Measurements from ENCODE around the gene ZFYVE21. TPM values are rescaled to one million over a fixed set of nuclear protein-coding genes. Genes with fewer than 3 reads are reported as not detected.

Gene ZFYVE21
- polyA plus RNA-seq, 1 donor, result 60.5 TPM

GRCh38 chr14:103680491-103681231 lies 34.9 kb upstream of the ZFYVE21 start:
- Histone ChIP-seq H3K4me3 (ENCODE audit: low read length) (no peak overlapping the region), H3K27ac (ENCODE audit: low read length) (no peak overlapping the region)
- WGBS (ENCODE audit: insufficient coverage, low lambda C conversion rate), result 80% methylated on average over 1 of the region's 17 CpGs

GRCh38 chr14:103683139-103683538 lies 32.5 kb upstream of the ZFYVE21 start:
- WGBS (ENCODE audit: insufficient coverage, low lambda C conversion rate), result no CpG with 5 or more reads among the region's 15 CpGs
- no peak for DNase-seq
- H3K27ac ChIP-seq (ENCODE audit: low read length), result no peak overlapping the region
- H3K4me1 ChIP-seq (ENCODE audit: control insufficient read depth, insufficient read depth, low read length), result no peaks in the 10 kb centered on the region
- no peak overlapping the region for H3K4me3 ChIP-seq (ENCODE audit: low read length)
- H3K27me3 ChIP-seq (ENCODE audit: control insufficient read depth, insufficient read depth, low read length), result no peaks in the 10 kb centered on the region
- H3K36me3 ChIP-seq (ENCODE audit: control insufficient read depth, insufficient read depth, low read length), result peaks cover 82% of the 10 kb centered on the region
- no peaks in the 10 kb centered on the region for H3K9me3 ChIP-seq (ENCODE audit: control insufficient read depth, low read depth, low read length)

More at GRCh38 chr14:103680491-103681231, 34.9 kb upstream of the ZFYVE21 start:
- Histone ChIP-seq H3K27me3 (ENCODE audit: control insufficient read depth, insufficient read depth, low read length) (no peaks in the 10 kb centered on the region), H3K9me3 (ENCODE audit: control insufficient read depth, low read depth, low read length) (no peaks in the 10 kb centered on the region), H3K36me3 (ENCODE audit: control insufficient read depth, insufficient read depth, low read length) (peaks cover 88% of the 10 kb centered on the region), H3K4me1 (ENCODE audit: control insufficient read depth, insufficient read depth, low read length) (no peaks in the 10 kb centered on the region)
- no peak for DNase-seq

- no peak for DNase-seq
- 100% methylated on average over 1 of the region's 6 CpGs for WGBS (ENCODE audit: insufficient coverage, low lambda C conversion rate)
- Histone ChIP-seq H3K36me3 (ENCODE audit: control insufficient read depth, insufficient read depth, low read length) (peaks cover 82% of the 10 kb centered on the region), H3K4me1 (ENCODE audit: control insufficient read depth, insufficient read depth, low read length) (no peaks in the 10 kb centered on the region), H3K4me3 (ENCODE audit: low read length) (no peak overlapping the region), H3K27ac (ENCODE audit: low read length) (no peak overlapping the region), H3K27me3 (ENCODE audit: control insufficient read depth, insufficient read depth, low read length) (no peaks in the 10 kb centered on the region), H3K9me3 (ENCODE audit: control insufficient read depth, low read depth, low read length) (no peaks in the 10 kb centered on the region)
These were observed 31.1 kb upstream of the ZFYVE21 start for GRCh38 chr14:103684471-103684870.

- no peak for DNase-seq
- Histone ChIP-seq H3K4me3 (ENCODE audit: low read length) (no peak overlapping the region), H3K36me3 (ENCODE audit: control insufficient read depth, insufficient read depth, low read length) (peaks cover 81% of the 10 kb centered on the region), H3K27ac (ENCODE audit: low read length) (no peak overlapping the region), H3K27me3 (ENCODE audit: control insufficient read depth, insufficient read depth, low read length) (no peaks in the 10 kb centered on the region), H3K9me3 (ENCODE audit: control insufficient read depth, low read depth, low read length) (no peaks in the 10 kb centered on the region), H3K4me1 (ENCODE audit: control insufficient read depth, insufficient read depth, low read length) (no peaks in the 10 kb centered on the region)
- 94% methylated on average over 7 of the region's 15 CpGs for WGBS (ENCODE audit: insufficient coverage, low lambda C conversion rate)
These were observed 30.7 kb upstream of the ZFYVE21 start for GRCh38 chr14:103684871-103685270.

- peaks cover 79% of the 10 kb centered on the region for H3K36me3 ChIP-seq (ENCODE audit: control insufficient read depth, insufficient read depth, low read length)
- 97% methylated on average over 6 of the region's 23 CpGs for WGBS (ENCODE audit: insufficient coverage, low lambda C conversion rate)
- no peaks in the 10 kb centered on the region for H3K27me3 ChIP-seq (ENCODE audit: control insufficient read depth, insufficient read depth, low read length)
- DNase-seq, result no peak
- no peaks in the 10 kb centered on the region for H3K4me1 ChIP-seq (ENCODE audit: control insufficient read depth, insufficient read depth, low read length)
- no peaks in the 10 kb centered on the region for H3K9me3 ChIP-seq (ENCODE audit: control insufficient read depth, low read depth, low read length)
- H3K4me3 ChIP-seq (ENCODE audit: low read length), result no peak overlapping the region
- no peak overlapping the region for H3K27ac ChIP-seq (ENCODE audit: low read length)
These were observed 30.1 kb upstream of the ZFYVE21 start for GRCh38 chr14:103685276-103686211.

- H3K4me1 ChIP-seq (ENCODE audit: control insufficient read depth, insufficient read depth, low read length), result no peaks in the 10 kb centered on the region
- no peak overlapping the region for H3K4me3 ChIP-seq (ENCODE audit: low read length)
- WGBS (ENCODE audit: insufficient coverage, low lambda C conversion rate), result 90% methylated on average over 3 of the region's 19 CpGs
- no peak overlapping the region for H3K27ac ChIP-seq (ENCODE audit: low read length)
- H3K27me3 ChIP-seq (ENCODE audit: control insufficient read depth, insufficient read depth, low read length), result no peaks in the 10 kb centered on the region
- H3K9me3 ChIP-seq (ENCODE audit: control insufficient read depth, low read depth, low read length), result no peaks in the 10 kb centered on the region
- DNase-seq, result no peak
- H3K36me3 ChIP-seq (ENCODE audit: control insufficient read depth, insufficient read depth, low read length), result peaks cover 73% of the 10 kb centered on the region
These were observed 28.7 kb upstream of the ZFYVE21 start for GRCh38 chr14:103686831-103687485.

- Histone ChIP-seq H3K9me3 (ENCODE audit: control insufficient read depth, low read depth, low read length) (no peaks in the 10 kb centered on the region), H3K27ac (ENCODE audit: low read length) (no peak overlapping the region), H3K4me3 (ENCODE audit: low read length) (no peak overlapping the region), H3K4me1 (ENCODE audit: control insufficient read depth, insufficient read depth, low read length) (no peaks in the 10 kb centered on the region), H3K27me3 (ENCODE audit: control insufficient read depth, insufficient read depth, low read length) (no peaks in the 10 kb centered on the region), H3K36me3 (ENCODE audit: control insufficient read depth, insufficient read depth, low read length) (peaks cover 72% of the 10 kb centered on the region)
- DNase-seq, result no peak
- no CpG with 5 or more reads among the region's 4 CpGs for WGBS (ENCODE audit: insufficient coverage, low lambda C conversion rate)
These were observed 27.9 kb upstream of the ZFYVE21 start for GRCh38 chr14:103687712-103688111.

GRCh38 chr14:103688441-103688840 lies 27.2 kb upstream of the ZFYVE21 start:
- Histone ChIP-seq H3K27me3 (ENCODE audit: control insufficient read depth, insufficient read depth, low read length) (no peaks in the 10 kb centered on the region), H3K27ac (ENCODE audit: low read length) (no peak overlapping the region), H3K4me1 (ENCODE audit: control insufficient read depth, insufficient read depth, low read length) (no peaks in the 10 kb centered on the region), H3K9me3 (ENCODE audit: control insufficient read depth, low read depth, low read length) (no peaks in the 10 kb centered on the region), H3K36me3 (ENCODE audit: control insufficient read depth, insufficient read depth, low read length) (peaks cover 72% of the 10 kb centered on the region), H3K4me3 (ENCODE audit: low read length) (no peak overlapping the region)
- no peak for DNase-seq
- whole genome bisulfite sequencing (ENCODE audit: insufficient coverage, low lambda C conversion rate), result no CpG with 5 or more reads among the region's 5 CpGs

GRCh38 chr14:103688906-103689902 lies 26.4 kb upstream of the ZFYVE21 start:
- H3K27me3 ChIP-seq (ENCODE audit: control insufficient read depth, insufficient read depth, low read length), result no peaks in the 10 kb centered on the region
- WGBS (ENCODE audit: insufficient coverage, low lambda C conversion rate), result 82% methylated on average over 7 of the region's 16 CpGs
- no peaks in the 10 kb centered on the region for H3K4me1 ChIP-seq (ENCODE audit: control insufficient read depth, insufficient read depth, low read length)
- no peak overlapping the region for H3K27ac ChIP-seq (ENCODE audit: low read length)
- peaks cover 73% of the 10 kb centered on the region for H3K36me3 ChIP-seq (ENCODE audit: control insufficient read depth, insufficient read depth, low read length)
- H3K9me3 ChIP-seq (ENCODE audit: control insufficient read depth, low read depth, low read length), result no peaks in the 10 kb centered on the region
- no peak for DNase-seq
- no peak overlapping the region for H3K4me3 ChIP-seq (ENCODE audit: low read length)
